Stimulated activated CD4-positive, alpha-beta T cell treated with anti-CD3 and anti-CD28 coated beads, Interleukin-12 subunit alpha, Interleukin-12 subunit beta, amount 100 ng/mL, for 48 hours (primary cell): ENCODE measurements around the gene CHAC1.
"Not testable (repeated sequence)": the region's sequence is repeated elsewhere in the genome, so short reads cannot be mapped to it uniquely, and the experiment has no call there.

ENCODE experiments used
- DNase-seq, 3 donors: peaks; one replicate each; pipeline ENCODE4 v3.0.0-alpha.2; 2020; ENCODE audit warnings: low read depth in 2 of 3, low spot score in 1 of 3

The CHAC1 gene

GRCh38 chr15:40957041-40957555 is 3.8 kb downstream of the CHAC1 start:
- DNase-seq: no peak

GRCh38 chr15:40957581-40958051 is 4.3 kb downstream of the CHAC1 start:
- no peak for DNase-seq

GRCh38 chr15:40958146-40958545 is 4.9 kb downstream of the CHAC1 start:
- no peak for DNase-seq

GRCh38 chr15:40958723-40959122 is 5.5 kb downstream of the CHAC1 start:
- DNase-seq: no peak

GRCh38 chr15:40959331-40960141 is 6.3 kb downstream of the CHAC1 start:
- no peak for DNase-seq

DNA sequence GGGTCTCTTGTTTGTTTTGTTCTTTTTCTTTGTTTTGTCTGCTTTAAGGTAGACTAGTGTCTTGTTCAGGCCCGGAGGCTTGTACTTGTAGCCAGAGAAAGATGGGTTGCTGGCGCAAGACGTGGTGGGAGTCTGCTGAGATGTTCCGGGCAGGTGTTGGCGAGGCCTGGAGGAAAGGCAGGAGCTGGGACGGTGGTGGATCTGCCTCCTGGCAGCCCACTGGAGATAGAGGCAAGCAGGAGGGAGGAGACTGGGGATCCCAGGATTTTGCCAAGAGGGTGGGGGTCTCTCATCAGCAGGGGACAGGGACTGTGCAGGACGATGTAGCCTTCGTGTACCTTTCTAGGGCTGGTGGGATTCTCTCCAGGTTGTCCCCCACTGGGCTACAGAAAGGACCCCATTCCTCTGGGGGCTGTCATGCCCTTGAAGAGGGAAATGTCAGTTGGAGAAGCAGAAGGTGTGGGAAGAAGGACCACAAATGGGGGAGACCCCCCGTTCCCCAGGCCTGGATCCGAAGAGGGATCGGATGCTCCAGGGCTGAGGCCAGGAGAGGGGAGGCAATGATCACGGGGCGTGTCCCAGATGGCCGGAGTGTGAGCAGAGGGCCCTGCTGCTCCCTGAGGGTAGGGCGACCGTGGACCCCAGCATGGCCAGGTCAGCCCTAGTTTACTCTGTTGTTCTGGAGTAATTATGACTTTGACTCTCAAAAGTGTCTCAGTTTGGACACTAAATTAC is 7.0 kb downstream of the CHAC1 start:
- DNase-seq: no peak

DNA sequence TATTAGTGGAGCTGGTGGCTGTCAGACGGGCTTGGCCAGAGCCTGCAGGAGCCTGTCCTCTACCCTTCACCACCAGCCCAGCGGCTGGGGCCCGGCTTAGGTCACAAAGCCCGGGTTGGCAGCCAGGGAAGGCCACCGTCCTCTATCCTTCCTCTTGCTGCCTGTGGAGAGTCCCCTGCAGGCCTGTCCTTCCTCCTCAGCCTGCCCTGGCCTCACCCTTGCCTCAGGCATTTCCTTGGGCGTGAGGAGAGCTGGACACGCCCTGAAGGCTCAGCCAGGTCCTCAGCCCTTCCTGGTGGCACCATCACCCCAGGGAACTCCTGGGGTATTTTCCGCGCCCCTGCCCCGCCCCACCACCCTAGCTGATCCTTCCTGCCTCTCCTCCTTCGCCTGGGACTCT is 7.7 kb downstream of the CHAC1 start:
- no peak for DNase-seq

DNA sequence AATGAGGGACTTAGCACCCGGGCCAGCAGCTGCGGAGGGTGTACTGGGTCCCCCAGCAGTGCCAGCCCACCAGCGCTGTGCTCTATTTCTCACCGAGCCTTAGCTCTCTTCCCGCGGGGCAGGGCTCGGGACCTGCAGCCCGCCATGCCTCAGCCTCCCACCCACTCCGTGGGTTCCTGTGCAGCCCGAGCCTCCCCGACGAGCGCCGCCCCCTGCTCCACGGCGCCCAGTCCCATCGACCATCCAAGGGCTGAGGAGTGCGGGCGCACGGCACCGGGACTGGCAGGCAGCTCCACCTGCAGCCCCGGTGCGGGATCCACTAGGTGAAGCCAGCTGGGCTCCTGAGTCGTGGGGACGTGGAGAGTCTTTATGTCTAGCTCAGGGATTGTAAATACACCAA is 8.5 kb downstream of the CHAC1 start:
- DNase-seq: not testable (repeated sequence)

GRCh38 chr15:40962317-40962716 is 9.0 kb downstream of the CHAC1 start:
- DNase-seq: not testable (repeated sequence)

GRCh38 chr15:40963201-40963600 is 9.9 kb downstream of the CHAC1 start:
- no peak for DNase-seq

DNA sequence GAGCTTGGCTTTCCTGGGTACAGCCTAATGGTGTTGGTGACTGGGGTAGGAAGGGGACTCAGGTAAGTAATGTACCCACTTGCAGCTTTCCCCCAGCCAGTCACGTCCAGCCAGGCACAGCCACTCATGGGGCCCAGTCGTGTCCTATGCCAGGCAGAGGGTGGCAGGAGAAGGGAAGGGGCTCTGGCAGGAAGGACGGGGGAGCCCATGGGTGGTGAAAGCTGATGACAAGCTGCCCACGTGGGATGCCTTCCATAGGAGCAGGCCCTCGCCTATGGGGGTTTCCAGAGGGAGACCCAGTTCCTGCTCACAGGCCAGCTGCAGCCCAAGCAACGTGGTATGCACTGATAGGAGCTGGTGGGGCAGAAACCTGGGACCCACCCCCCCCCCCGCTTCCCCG is 10.7 kb downstream of the CHAC1 start:
- no peak for DNase-seq

GRCh38 chr15:40964634-40965033 is 11.4 kb downstream of the CHAC1 start:
- no peak for DNase-seq

DNA sequence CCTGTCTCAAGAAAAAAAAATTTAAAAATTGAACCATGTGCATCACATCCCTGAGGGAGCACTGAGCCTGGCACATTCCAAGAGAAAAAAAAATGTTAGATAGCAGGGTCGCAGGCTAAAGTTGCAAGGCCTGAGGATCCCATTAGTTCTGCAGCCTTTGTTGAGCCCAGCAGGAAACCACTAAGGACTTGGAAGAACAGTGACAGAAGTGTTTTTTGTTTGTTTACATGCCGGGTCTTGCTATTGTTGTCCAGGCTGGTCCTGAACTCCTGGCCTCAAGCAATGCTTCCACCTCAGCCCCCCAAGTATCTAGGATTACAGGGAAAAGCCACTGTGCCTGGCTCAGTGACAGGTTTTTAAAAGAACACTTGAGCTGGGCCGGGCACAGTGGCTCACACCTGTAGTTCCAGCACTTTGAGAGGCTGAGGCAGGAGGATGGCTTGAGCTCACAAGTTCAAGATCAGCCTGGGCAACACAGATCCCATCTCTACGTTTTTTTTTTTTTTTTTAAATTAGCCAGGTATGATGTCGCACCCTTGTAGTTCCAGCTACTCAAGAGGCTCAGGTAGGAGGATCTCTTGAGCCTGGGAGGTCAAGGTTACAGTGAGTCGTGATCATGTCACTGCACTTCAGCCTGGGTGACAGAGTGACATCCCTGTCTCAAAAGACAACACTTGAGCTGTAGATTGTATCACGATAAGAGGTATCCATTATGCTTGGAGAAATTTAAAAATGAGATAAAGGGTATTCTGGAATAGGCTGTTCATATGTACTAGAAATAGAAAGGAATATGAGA is 15.2 kb downstream of the CHAC1 start:
- DNase-seq: no peak

DNA sequence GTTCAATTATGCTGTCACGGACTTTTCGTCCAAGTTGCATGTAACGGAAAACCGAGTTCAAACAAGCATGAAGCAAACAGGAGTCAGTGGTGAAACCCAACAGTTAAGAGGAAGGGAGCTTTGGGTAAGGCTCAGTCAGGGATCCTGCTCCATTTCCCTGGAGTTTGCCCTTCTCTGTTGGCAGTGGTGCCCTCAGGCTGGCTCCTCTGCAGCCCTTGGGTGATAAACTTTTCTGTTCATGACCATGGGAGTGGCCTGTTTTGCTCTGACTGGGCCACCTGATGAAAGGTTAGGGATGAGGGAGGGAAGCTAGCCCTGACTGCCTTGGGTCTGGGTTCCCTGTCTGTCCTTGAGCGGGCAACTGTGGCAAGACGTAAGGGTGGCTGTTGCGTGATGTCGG is 16.1 kb downstream of the CHAC1 start:
- no peak for DNase-seq

DNA sequence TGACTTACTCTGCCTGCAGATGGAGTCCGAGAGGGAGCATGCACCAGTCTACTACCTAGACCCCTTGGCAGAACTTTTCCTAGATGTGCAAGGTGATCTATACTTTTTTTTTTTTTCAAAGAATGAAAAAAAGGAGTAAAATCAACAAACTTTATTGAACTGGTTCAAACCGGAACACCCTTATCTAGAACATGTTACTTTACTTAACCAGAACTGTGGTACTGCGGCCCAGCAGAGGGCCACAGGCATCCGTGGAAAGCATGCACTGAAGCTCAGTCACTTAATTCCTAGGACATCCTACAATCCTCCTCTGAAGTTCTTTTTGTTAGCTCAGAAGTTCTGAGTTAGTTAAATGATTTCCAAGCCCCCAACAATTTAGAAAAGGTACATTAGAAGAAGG is 21.6 kb downstream of the CHAC1 start:
- no peak for DNase-seq

GRCh38 chr15:40976819-40977218 is 23.5 kb downstream of the CHAC1 start:
- DNase-seq: no peak

DNA sequence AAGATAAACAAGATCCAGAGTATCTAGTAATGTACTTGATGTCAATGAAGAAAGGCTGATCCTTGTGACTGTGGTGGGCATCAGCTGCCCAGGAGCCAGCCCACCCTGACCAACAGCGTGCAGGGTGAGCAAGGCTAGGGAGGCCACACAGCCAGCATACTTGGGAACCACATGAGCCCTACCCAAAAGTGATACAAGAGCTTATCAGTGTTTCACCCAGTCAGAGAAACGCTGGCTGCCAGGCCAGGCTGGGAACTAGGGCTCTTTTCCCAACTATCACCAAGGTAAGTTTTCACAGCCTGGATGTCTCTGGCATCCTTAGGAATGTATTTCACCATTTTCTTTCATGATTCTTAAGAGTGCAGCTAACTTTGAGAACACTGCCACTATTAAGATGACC is 24.9 kb downstream of the CHAC1 start:
- no peak for DNase-seq

DNA sequence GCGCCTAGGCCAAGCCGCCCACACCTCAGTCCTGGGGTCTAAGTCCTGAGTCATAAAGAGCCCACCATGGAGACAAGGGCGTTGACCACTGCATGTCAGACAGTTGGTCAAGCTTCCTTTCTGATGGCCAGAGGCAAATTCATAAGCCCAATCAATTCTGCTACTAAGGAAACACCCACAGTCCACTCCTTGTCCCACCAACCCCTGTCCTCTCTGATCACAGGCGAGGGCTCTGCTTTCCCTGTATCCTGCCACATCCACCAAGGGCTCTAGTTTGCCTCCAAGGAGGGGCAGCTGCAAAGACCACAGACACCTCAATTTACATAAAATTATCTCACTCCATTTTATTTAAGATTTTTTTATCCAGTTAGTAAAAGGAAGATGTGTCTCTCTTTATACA is 25.3 kb downstream of the CHAC1 start:
- no peak for DNase-seq

DNA sequence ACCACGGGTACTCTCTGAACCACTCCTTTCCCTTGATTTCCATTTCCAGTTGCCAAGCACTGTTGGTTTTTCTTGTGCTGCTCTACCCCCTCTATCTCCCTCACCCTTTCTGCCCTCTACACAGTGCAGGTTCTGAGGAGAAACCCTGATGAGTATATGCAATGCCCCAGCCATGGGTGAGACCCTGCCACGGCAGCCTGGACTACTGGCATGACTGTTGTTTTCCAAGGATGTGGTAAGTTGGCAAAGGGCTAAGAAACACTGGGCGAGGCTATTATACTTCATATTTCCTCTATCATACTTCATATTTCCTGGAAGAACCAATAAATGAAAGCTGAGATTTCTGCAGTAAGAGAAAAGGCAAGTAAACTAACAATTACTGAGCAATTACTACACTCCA is 27.9 kb downstream of the CHAC1 start:
- DNase-seq: no peak

DNA sequence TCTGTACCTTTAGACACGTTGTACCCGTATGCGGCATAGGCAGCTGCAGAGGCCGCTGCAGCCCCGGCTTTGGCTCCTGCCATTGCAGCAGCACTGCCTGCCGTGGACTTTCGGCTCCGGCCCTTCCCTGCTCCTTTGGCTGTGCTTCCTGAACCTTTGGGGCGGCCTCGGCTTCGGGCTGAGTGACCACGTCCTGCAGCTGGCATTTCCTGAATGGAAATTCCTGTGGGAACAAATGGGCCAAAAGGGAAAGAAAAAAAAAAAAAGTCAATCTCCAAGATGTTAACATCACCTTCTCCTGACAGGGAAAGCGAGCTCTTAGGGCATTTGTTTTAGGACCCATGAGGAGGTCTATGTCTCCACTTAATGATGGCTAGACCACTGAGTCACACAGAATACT is 29.6 kb downstream of the CHAC1 start:
- DNase-seq: no peak

- DNase-seq: no peak
Observed at GRCh38 chr15:40984406-40984805, 31.1 kb downstream of the CHAC1 start.
